GM12878 (cell line): Measurements from ENCODE around the gene ARFGAP2. TPM values are rescaled to one million over a fixed set of nuclear protein-coding genes. Genes with fewer than 3 reads are reported as not detected.

Experiments
- ATAC-seq: fragments of 200-7000 bp; cut with Tn5 transposase; 3 replicates; pipeline ENCODE4 v1.9.1; 2020; ENCODE audit warnings: mild to moderate bottlenecking, moderate library complexity
- BruUV-seq: library from RNA; stranded (reverse); fragments of 400-500 nt; replicated peaks from 2 replicates; lab custom pipeline; 2021; lab: Mats Ljungman, UMichigan
- CTCF ChIA-PET: fragments of 300-600 bp; sonication (Branson Sonifier 250); formaldehyde crosslinking; extraction: SDS; loops from one replicate; lab custom pipeline; 2021; ENCODE audit warnings: inconsistent platforms; lab: Yijun Ruan, JAX
- POLR2A ChIA-PET: fragments of 350-600 bp; formaldehyde crosslinking; extraction: SDS; loops from one replicate; lab custom pipeline; 2021; ENCODE audit warnings: inconsistent platforms; lab: Charles Lee
- RAD21 ChIA-PET: fragments of 300-600 bp; sonication (Branson Sonifier 250); formaldehyde crosslinking; loops from one replicate; lab custom pipeline; 2023; ENCODE audit warnings: antibody characterized with exemption; ENCODE audit not compliant: unreplicated experiment; lab: Charles Lee
- SMC1A ChIA-PET: fragments of 300-600 bp; sonication (Branson Sonifier 250); formaldehyde crosslinking; loops from one replicate; lab custom pipeline; 2023; ENCODE audit not compliant: unreplicated experiment, uncharacterized antibody; lab: Charles Lee
- DNase-seq: peaks from one replicate; pipeline ENCODE4 v3.0.0-alpha.2; 2011; ENCODE audit warnings: low read depth, low spot score
- FAIRE-seq: peaks from 3 replicates; lab custom pipeline; 2011; peaks lifted over from hg19 to GRCh38; lab: Jason Lieb, UNC
- H2AFZ ChIP-seq: 2 replicates; pipeline ENCODE4 v1.6.0; 2011; ENCODE audit warnings: low read depth, low read length, control low read depth; ENCODE audit not compliant: control insufficient read depth
- H3K27ac ChIP-seq: 2 replicates; pipeline ENCODE4 v1.5.1; 2011; ENCODE audit warnings: control low read depth; ENCODE audit not compliant: control insufficient read depth, insufficient read depth
- H3K27me3 ChIP-seq, 2 experiments: replicated peaks in 1 of 2; 2 replicates each; pipeline versions ENCODE4 v1.6.0 to v1.6.1; 2011; ENCODE audit warnings: low read length in 1 of 2; ENCODE audit not compliant: control insufficient read depth in 2 of 2, insufficient read depth in 2 of 2
- H3K36me3 ChIP-seq, 2 experiments: 2 replicates each; pipeline ENCODE4 v1.5.1; 2011; ENCODE audit warnings: low read length in 1 of 2; ENCODE audit not compliant: control insufficient read depth in 2 of 2, insufficient read depth in 2 of 2
- H3K4me1 ChIP-seq: 2 replicates; pipeline ENCODE4 v1.6.1; 2011; ENCODE audit warnings: mild to moderate bottlenecking, low read length, moderate library complexity, mixed read lengths; ENCODE audit not compliant: control insufficient read depth, insufficient read depth
- H3K4me2 ChIP-seq: 2 replicates; pipeline ENCODE4 v1.6.0; 2011; ENCODE audit warnings: control low read depth; ENCODE audit not compliant: control insufficient read depth, insufficient read depth
- H3K4me3 ChIP-seq: fragments of 200-600 bp; sonication (generic); 2 replicates; pipeline ENCODE4 v1.5.1; 2016
- H3K79me2 ChIP-seq: 2 replicates; pipeline ENCODE4 v1.6.0; 2011; ENCODE audit warnings: low read length; ENCODE audit not compliant: control insufficient read depth, insufficient read depth
- H3K9ac ChIP-seq: 2 replicates; pipeline ENCODE4 v1.8.0; 2011; ENCODE audit warnings: low read length, control low read depth, mixed read lengths; ENCODE audit not compliant: control insufficient read depth, insufficient read depth
- H3K9me3 ChIP-seq: replicated peaks from 3 replicates; pipeline ENCODE4 v1.5.1; 2011; ENCODE audit warnings: mild to moderate bottlenecking, low read length; ENCODE audit not compliant: control insufficient read depth, insufficient read depth
- H4K20me1 ChIP-seq: 2 replicates; pipeline ENCODE4 v1.6.0; 2011; ENCODE audit not compliant: control insufficient read depth, insufficient read depth
- BCL3 ChIP-seq: IDR thresholded peaks from 2 replicates; pipeline ENCODE4 v1.6.1; 2011; ENCODE audit warnings: borderline replicate concordance, low read depth, mild to moderate bottlenecking, moderate library complexity, low read length; ENCODE audit not compliant: insufficient read depth, poor library complexity, severe bottlenecking
- BCLAF1 ChIP-seq: fragments of 450-650 bp; IDR thresholded peaks from 2 replicates; pipeline ENCODE4 v1.6.1; 2017; ENCODE audit warnings: antibody characterized with exemption, mild to moderate bottlenecking, moderate library complexity
- CHD2 ChIP-seq: IDR thresholded peaks from 2 replicates; pipeline ENCODE4 v1.6.1; 2011; ENCODE audit warnings: low read depth, low read length, improper control_type of control experiment, borderline replicate concordance
- HDAC2 ChIP-seq: fragments of 200-600 bp; sonication (generic); IDR thresholded peaks from 2 replicates; pipeline ENCODE4 v1.6.1; 2017
- IKZF2 ChIP-seq, 2 experiments: fragments of 450-650 bp; IDR thresholded peaks; 2 replicates each; pipeline ENCODE4 v1.6.1; 2017; ENCODE audit warnings: mild to moderate bottlenecking in 2 of 2, moderate library complexity in 2 of 2
- NFXL1 ChIP-seq: fragments of 450-650 bp; IDR thresholded peaks from 2 replicates; pipeline ENCODE4 v1.6.1; 2017; ENCODE audit warnings: antibody characterized with exemption, mild to moderate bottlenecking, borderline replicate concordance
- RAD21 ChIP-seq: IDR thresholded peaks from 2 replicates; pipeline ENCODE4 v1.6.1; 2011; ENCODE audit warnings: mild to moderate bottlenecking, low read depth, low read length, moderate library complexity; ENCODE audit not compliant: insufficient read depth
- RUNX3 ChIP-seq: IDR thresholded peaks from 2 replicates; pipeline ENCODE4 v1.6.1; 2012; ENCODE audit warnings: low read length, inconsistent platforms
- ZBTB40 ChIP-seq: fragments of 450-650 bp; IDR thresholded peaks from 2 replicates; pipeline ENCODE4 v1.6.1; 2016; ENCODE audit warnings: mild to moderate bottlenecking, moderate library complexity, borderline replicate concordance
- ZNF592 ChIP-seq: fragments of 450-650 bp; IDR thresholded peaks from 2 replicates; pipeline ENCODE4 v1.6.1; 2017; ENCODE audit warnings: mild to moderate bottlenecking, moderate library complexity
- in situ Hi-C: fragments of 300-500 bp; cut with MboI; formaldehyde crosslinking; loops from 9 replicates; pipeline ENCODE4 v1.14.3; 2018; ENCODE audit warnings: mixed read lengths
- intact Hi-C: fragments of 100-400 bp; cut with micrococcal nuclease; formaldehyde crosslinking; loops from one replicate; pipeline ENCODE4 v1.14.2; 2022; ENCODE audit not compliant: unreplicated experiment
- polyA plus RNA-seq, 11 experiments: library from polyadenylated mRNA; depleted of rRNA in 4 of 11; unstranded in 6 of 11; stranded (reverse) in 5 of 11; fragments of >200 nt; fragmentation: Nextera tagmentation in 4 of 11; fragmentation: Illumina TruSeq in 1 of 11; extraction: Ambion mirVana in 4 of 11; extraction: Trizol in 1 of 11; gene quantifications; 1 replicate in 1 of 11; 2 replicates in 10 of 11; pipeline versions ENCODE4 v1.2.1 to v1.2.3, GENCODE V29; 2011 to 2016; ENCODE audit warnings: inconsistent platforms in 2 of 11, missing spikeins in 2 of 11, low read depth in 1 of 11
- total RNA-seq, 4 experiments: library from RNA; depleted of rRNA in 3 of 4; stranded (reverse); fragments of >200 nt in 3 of 4; fragmentation: Illumina TruSeq in 1 of 4; extraction: Trizol in 1 of 4; gene quantifications; 2 replicates each; pipeline versions ENCODE4 v1.2.1 to v1.2.3, GENCODE V29; 2013 to 2021

Gene ARFGAP2
- total and polyA plus RNA-seq, 10 of the 15 experiments (the other 5 are each of a cell fraction or from before 2014, with no cell fraction given) = 20.9 to 100 (median 75.5) TPM

DNA sequence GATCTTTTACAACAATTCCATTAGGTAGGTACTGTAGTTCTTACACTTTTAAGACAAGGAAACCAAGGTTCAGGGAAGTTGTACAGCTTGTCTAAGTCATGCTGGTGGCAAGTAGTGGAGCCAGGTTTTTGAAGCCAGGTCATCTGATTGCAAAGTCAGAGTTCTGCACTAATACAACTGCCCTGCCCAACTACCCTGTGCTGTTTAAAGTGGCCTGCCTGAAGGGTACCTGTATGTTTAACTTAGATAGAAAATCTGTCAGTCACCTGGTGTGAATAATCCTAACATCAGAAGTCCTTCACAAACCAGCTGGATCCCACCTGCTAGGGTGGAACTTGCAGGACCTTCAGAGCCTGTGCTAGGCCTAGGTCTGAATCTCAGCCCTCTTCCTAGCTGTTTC lies 44.2 kb downstream of the ARFGAP2 start:
- POLR2A ChIA-PET = no interaction called here
- H3K36me3 ChIP-seq = no peaks in the 10 kb centered on the region
- RAD21 ChIA-PET = interaction anchor here (2.1 kb wide), 1 partner anchor 21 kb away, joined by 6 read pairs; no protein-coding TSS in a partner anchor
- no peaks in the 10 kb centered on the region for H3K9me3 ChIP-seq
- no peaks in the 10 kb centered on the region for H4K20me1 ChIP-seq
- no peak overlapping the region for H2AFZ ChIP-seq
- ATAC-seq (no peak), DNase-seq (no peak), FAIRE-seq (no peak)
- no peak overlapping the region for H3K4me2 ChIP-seq
- CTCF ChIA-PET = interaction anchor here (1.0 to 1.7 kb wide), 4 partner anchors 21 to 213 kb away, joined by 3 to 4 read pairs (median 4); no protein-coding TSS in a partner anchor
- in situ Hi-C loops (no loop called here), intact Hi-C loops (no loop called here)
- H3K4me3 ChIP-seq = no peak overlapping the region
- no peak overlapping the region for H3K9ac ChIP-seq
- peaks cover 7% of the 10 kb centered on the region; the same call in 1 of the 2 replicates for H3K4me1 ChIP-seq
- SMC1A ChIA-PET = interaction anchor here (0.9 kb wide), 1 partner anchor 31 kb away, joined by 3 read pairs; no protein-coding TSS in a partner anchor
- BruUV-seq = no TSS peak
- H3K27me3 ChIP-seq = no peaks in the 10 kb centered on the region
- H3K27ac ChIP-seq = no peak overlapping the region
- H3K79me2 ChIP-seq = no peaks in the 10 kb centered on the region
- TF ChIP-seq NFXL1 (no peak), ZBTB40 (no peak), RUNX3 (no peak), HDAC2 (no peak), RAD21 (no peak), BCL3 (no peak), ZNF592 (no peak), BCLAF1 (no peak), IKZF2 (IDR thresholded peaks at IDR 0.05) (no peak), CHD2 (no peak)
